Loucy (cell line): ENCODE results near the gene SLC38A10.

Source experiments
- H2AFZ ChIP-seq: fragments of 200-600 bp; sonication (generic); 2 replicates; pipeline ENCODE4 v1.6.0; 2016; ENCODE audit warnings: antibody characterized with exemption, mild to moderate bottlenecking, low read length, moderate library complexity
- H3F3A ChIP-seq: fragments of 200-600 bp; 2 replicates; pipeline ENCODE4 v1.6.0; 2016; ENCODE audit warnings: antibody characterized with exemption, low read depth, mild to moderate bottlenecking
- H3K27me3 ChIP-seq: fragments of 200-600 bp; sonication (generic); 2 replicates; pipeline ENCODE4 v1.6.1; 2014; ENCODE audit warnings: low read length, mild to moderate bottlenecking; ENCODE audit not compliant: insufficient read depth, poor library complexity, severe bottlenecking
- H3K36me3 ChIP-seq: fragments of 200-600 bp; sonication (generic); 2 replicates; pipeline ENCODE4 v1.6.1; 2016; ENCODE audit warnings: low read length; ENCODE audit not compliant: insufficient read depth
- H3K4me1 ChIP-seq: fragments of 200-600 bp; sonication (generic); 2 replicates; pipeline ENCODE4 v1.5.1; 2014; ENCODE audit warnings: low read length, mild to moderate bottlenecking; ENCODE audit not compliant: insufficient read depth, poor library complexity, severe bottlenecking
- H3K4me2 ChIP-seq: fragments of 200-600 bp; sonication (generic); 2 replicates; pipeline ENCODE4 v1.6.0; 2014; ENCODE audit warnings: antibody characterized with exemption, low read length, low read depth, mild to moderate bottlenecking; ENCODE audit not compliant: poor library complexity, severe bottlenecking
- H3K4me3 ChIP-seq: fragments of 200-600 bp; sonication (generic); 2 replicates; pipeline ENCODE4 v1.5.1; 2014; ENCODE audit warnings: low read length, mild to moderate bottlenecking, mixed read lengths; ENCODE audit not compliant: poor library complexity, severe bottlenecking
- H3K79me2 ChIP-seq: fragments of 200-600 bp; sonication (generic); 2 replicates; pipeline ENCODE4 v1.6.1; 2014; ENCODE audit warnings: low read length; ENCODE audit not compliant: insufficient read depth
- H3K9ac ChIP-seq: fragments of 200-600 bp; sonication (generic); 2 replicates; pipeline ENCODE4 v1.6.0; 2014; ENCODE audit warnings: mild to moderate bottlenecking, low read depth, low read length, moderate library complexity; ENCODE audit not compliant: poor library complexity, severe bottlenecking
- H3K9me2 ChIP-seq: fragments of 200-600 bp; sonication (generic); replicated peaks from 2 replicates; pipeline ENCODE4 v1.6.1; 2016; ENCODE audit warnings: low read depth, low read length, mixed read lengths
- H3K9me3 ChIP-seq: fragments of 200-600 bp; sonication (generic); 2 replicates; pipeline ENCODE4 v1.6.1; 2014; ENCODE audit warnings: mild to moderate bottlenecking, antibody characterized with exemption, low read length, low read depth; ENCODE audit not compliant: insufficient read depth
- H4K20me1 ChIP-seq: fragments of 200-600 bp; sonication (generic); 2 replicates; pipeline ENCODE4 v1.6.0; 2014; ENCODE audit warnings: antibody characterized with exemption, low read length, mild to moderate bottlenecking; ENCODE audit not compliant: insufficient read depth, poor library complexity, severe bottlenecking
- EZH2phosphoT487 ChIP-seq: fragments of 200-600 bp; IDR thresholded peaks from 2 replicates; pipeline ENCODE4 v1.6.1; 2018; ENCODE audit warnings: antibody characterized with exemption, mild to moderate bottlenecking, moderate library complexity, borderline replicate concordance
- TF ChIP-seq, protein P1 (sequence below): fragments of 200-600 bp; sonication (generic); conservative IDR thresholded peaks from 2 replicates; pipeline ENCODE4 v1.5.1; 2014; ENCODE audit warnings: mild to moderate bottlenecking, antibody characterized with exemption, low read length

SLC38A10 gene

DNA sequence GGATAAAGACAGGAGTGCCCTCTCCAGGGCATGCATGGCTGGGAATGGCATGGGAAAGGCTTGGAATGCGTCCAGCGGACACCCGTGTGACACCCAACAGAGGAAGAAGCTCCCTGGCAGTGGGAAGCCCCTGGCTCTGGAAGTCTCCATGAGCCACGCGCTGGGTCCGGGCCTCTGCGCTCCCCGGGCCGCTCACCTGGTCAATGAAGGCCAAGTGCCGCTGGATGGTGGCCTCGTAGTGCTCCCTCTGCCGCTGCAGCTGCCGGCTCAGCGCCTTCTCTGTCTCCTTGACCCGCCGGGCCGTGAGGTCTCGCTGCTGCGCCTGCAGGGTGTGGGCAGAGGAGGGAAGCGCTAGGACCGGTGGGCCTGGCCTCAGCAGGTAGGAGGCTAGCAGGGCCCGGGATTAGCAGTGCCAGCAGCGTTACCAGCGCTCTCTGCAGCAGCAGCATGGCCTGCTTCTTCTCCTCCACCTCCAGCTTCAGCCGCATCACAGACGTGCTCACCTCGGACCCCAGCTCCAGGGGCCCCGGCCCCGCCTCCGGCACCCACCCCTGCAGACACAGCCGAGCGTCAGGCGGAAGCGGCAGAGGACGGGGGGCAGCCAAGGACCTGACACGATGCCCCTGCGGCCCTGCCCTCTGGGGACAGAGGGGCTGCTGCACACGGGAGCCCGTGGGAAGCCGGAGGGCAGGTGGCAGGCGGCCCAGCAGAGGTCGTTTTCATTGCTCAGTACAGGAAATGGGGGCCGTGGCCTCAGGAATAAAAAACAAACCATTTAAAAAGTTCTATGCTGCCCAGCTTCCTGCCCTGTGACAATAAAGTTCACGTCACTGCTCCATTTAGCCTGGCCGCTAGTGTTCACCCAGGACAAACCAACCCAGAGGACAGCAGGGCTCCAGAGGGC is 98.3 kb downstream of the SLC38A10 start:
- Histone ChIP-seq H3K27me3 (no peaks in the 10 kb centered on the region), H3K4me2 (peak overlapping the region; percentile 57), H3K79me2 (no peaks in the 10 kb centered on the region), H3F3A (no peaks in the 10 kb centered on the region), H2AFZ (no peak overlapping the region), H3K4me1 (peaks cover 10% of the 10 kb centered on the region), H3K4me3 (peak overlapping the region; percentile 60), H4K20me1 (no peaks in the 10 kb centered on the region), H3K9ac (peak overlapping the region; percentile 62), H3K9me3 (no peaks in the 10 kb centered on the region), H3K36me3 (peaks cover 23% of the 10 kb centered on the region; the same call in 1 of the 2 replicates), H3K9me2 (no peaks in the 10 kb centered on the region)
- TF ChIP-seq EZH2phosphoT487: no peak
- TF ChIP-seq, protein P1, sequence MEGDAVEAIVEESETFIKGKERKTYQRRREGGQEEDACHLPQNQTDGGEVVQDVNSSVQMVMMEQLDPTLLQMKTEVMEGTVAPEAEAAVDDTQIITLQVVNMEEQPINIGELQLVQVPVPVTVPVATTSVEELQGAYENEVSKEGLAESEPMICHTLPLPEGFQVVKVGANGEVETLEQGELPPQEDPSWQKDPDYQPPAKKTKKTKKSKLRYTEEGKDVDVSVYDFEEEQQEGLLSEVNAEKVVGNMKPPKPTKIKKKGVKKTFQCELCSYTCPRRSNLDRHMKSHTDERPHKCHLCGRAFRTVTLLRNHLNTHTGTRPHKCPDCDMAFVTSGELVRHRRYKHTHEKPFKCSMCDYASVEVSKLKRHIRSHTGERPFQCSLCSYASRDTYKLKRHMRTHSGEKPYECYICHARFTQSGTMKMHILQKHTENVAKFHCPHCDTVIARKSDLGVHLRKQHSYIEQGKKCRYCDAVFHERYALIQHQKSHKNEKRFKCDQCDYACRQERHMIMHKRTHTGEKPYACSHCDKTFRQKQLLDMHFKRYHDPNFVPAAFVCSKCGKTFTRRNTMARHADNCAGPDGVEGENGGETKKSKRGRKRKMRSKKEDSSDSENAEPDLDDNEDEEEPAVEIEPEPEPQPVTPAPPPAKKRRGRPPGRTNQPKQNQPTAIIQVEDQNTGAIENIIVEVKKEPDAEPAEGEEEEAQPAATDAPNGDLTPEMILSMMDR: no peak

DNA sequence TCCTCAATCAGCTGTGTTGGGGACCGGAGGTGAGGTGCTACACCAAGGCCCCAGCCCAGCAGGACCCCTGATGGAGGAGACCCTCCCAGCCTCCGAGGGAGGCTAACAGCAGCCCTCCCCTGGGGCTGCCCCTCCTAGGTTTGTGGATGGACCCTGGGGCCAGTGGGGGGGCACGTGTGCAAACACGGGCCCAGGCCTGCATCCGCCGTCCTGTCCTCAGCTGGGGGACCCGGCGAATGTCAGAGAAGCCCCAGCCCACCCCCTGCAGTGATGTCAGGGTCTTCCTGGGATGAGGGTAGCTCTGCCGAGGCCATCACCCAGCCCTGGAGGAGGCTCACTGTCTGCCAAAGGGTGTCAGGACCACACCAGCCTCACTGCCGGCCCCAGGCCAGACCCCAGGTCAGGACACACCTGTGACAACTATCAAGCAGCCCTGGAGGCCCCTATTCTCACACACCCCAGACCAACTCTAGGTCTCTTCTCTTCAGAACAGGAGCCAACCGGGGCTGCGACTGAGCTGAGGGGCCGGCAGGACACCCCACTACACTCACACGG is 99.1 kb downstream of the SLC38A10 start:
- peaks cover 10% of the 10 kb centered on the region for H3K4me1 ChIP-seq
- no peaks in the 10 kb centered on the region for H3K9me3 ChIP-seq
- no peak overlapping the region for H2AFZ ChIP-seq
- no peaks in the 10 kb centered on the region for H4K20me1 ChIP-seq
- H3K9me2 ChIP-seq: no peaks in the 10 kb centered on the region
- H3K27me3 ChIP-seq: no peaks in the 10 kb centered on the region
- no peaks in the 10 kb centered on the region for H3F3A ChIP-seq
- H3K9ac ChIP-seq: no peak overlapping the region
- H3K4me2 ChIP-seq: no peak overlapping the region
- no peaks in the 10 kb centered on the region for H3K79me2 ChIP-seq
- no peak overlapping the region for H3K4me3 ChIP-seq
- peaks cover 26% of the 10 kb centered on the region; the same call in 1 of the 2 replicates for H3K36me3 ChIP-seq
- no peak for TF ChIP-seq EZH2phosphoT487
- TF ChIP-seq, protein P1: no peak
